ENCODE data around the gene DCAF15. TPM values are rescaled to one million over a fixed set of nuclear protein-coding genes. Genes with fewer than 3 reads are reported as not detected.
A peak's percentile ranks its signal among the peaks of the same experiment; 100 is the strongest.

The DCAF15 gene
- polyA plus RNA-seq, 3 donors = 2.8 to 116 (median 3.4) TPM

GRCh38 chr19:13913352-13913751 lies 39.0 kb upstream of the DCAF15 start:
- Histone ChIP-seq H3K9ac (ENCODE audit: insufficient read depth, low read length, poor library complexity, severe bottlenecking) (no peak overlapping the region), H3K4me2 (replicated peaks; ENCODE audit: extremely low read depth, low read length, poor library complexity, severe bottlenecking) (no peak overlapping the region), H3K4me1 (ENCODE audit: control insufficient read depth in 1 of 2, insufficient read depth in 2 of 2, low read length in 2 of 2) (peaks cover 8 to 11% of the 10 kb centered on the region in 2 donors), H4K20me1 (ENCODE audit: insufficient read depth, low read length) (no peaks in the 10 kb centered on the region), H3K36me3 (replicated peaks in 1 of 2; ENCODE audit: control insufficient read depth in 1 of 2, insufficient read depth in 2 of 2, low read length in 2 of 2) (peaks cover 47 to 66% of the 10 kb centered on the region in 2 donors), H3K27me3 (ENCODE audit: control insufficient read depth in 2 of 2, insufficient read depth in 2 of 2, low read length in 2 of 2) (no peaks in the 10 kb centered on the region), H3K27ac (ENCODE audit: low read depth in 1 of 2, low read length in 2 of 2) (no peak overlapping the region), H2AFZ (ENCODE audit: insufficient read depth, low read depth, low read length, poor library complexity, severe bottlenecking) (no peak overlapping the region), H3K9me3 (replicated peaks in 1 of 2; ENCODE audit: control insufficient read depth in 1 of 2, insufficient read depth in 1 of 2, low read length in 2 of 2) (no peaks in the 10 kb centered on the region), H3K4me3 (replicated peaks in 1 of 3; ENCODE audit: low read depth in 2 of 3, low read length in 3 of 3) (no peak overlapping the region), H3K79me2 (ENCODE audit: insufficient read depth, low read length) (no peaks in the 10 kb centered on the region)
- Mint-ChIP-seq H3K9me3 (no peaks in the 10 kb centered on the region), H3K4me1 (peaks cover 11% of the 10 kb centered on the region), H3K27ac (no peak overlapping the region), H3K27me3 (ENCODE audit: low read depth in 3 of 3) (peaks cover 0 to 2% (median 0%) of the 10 kb centered on the region in 3 donors), H3K36me3 (peaks cover 46 to 84% of the 10 kb centered on the region in 2 donors), H3K4me3 (no peak overlapping the region)
- WGBS (ENCODE audit: insufficient coverage) = 98% methylated on average over 15 of the region's 17 CpGs
- intact Hi-C loops (cut with micrococcal nuclease) = no loop called here
- no peak for TF ChIP-seq CTCF (IDR thresholded peaks at IDR 0.05)
- DNase-seq = no peak

GRCh38 chr19:13914777-13915176 lies 37.5 kb upstream of the DCAF15 start:
- no peaks in the 10 kb centered on the region for H3K27me3 ChIP-seq (ENCODE audit: control insufficient read depth in 2 of 2, insufficient read depth in 2 of 2, low read length in 2 of 2)
- DNase-seq = no peak
- peaks cover 8 to 11% of the 10 kb centered on the region in 2 donors for H3K4me1 ChIP-seq (ENCODE audit: control insufficient read depth in 1 of 2, insufficient read depth in 2 of 2, low read length in 2 of 2)
- 90% methylated on average over 2 of the region's 3 CpGs for WGBS (ENCODE audit: insufficient coverage)
- H3K36me3 Mint-ChIP-seq = peaks cover 50 to 86% of the 10 kb centered on the region in 2 donors
- no peak overlapping the region for H3K27ac ChIP-seq (ENCODE audit: low read depth in 1 of 2, low read length in 2 of 2)
- intact Hi-C loops (cut with micrococcal nuclease) = no loop called here
- no peak overlapping the region for H2AFZ ChIP-seq (ENCODE audit: insufficient read depth, low read depth, low read length, poor library complexity, severe bottlenecking)
- TF ChIP-seq CTCF (IDR thresholded peaks at IDR 0.05) = no peak
- no peaks in the 10 kb centered on the region for H3K9me3 ChIP-seq (replicated peaks in 1 of 2; ENCODE audit: control insufficient read depth in 1 of 2, insufficient read depth in 1 of 2, low read length in 2 of 2)
- no peaks in the 10 kb centered on the region for H3K79me2 ChIP-seq (ENCODE audit: insufficient read depth, low read length)
- no peak overlapping the region for H3K9ac ChIP-seq (ENCODE audit: insufficient read depth, low read length, poor library complexity, severe bottlenecking)
- H4K20me1 ChIP-seq (ENCODE audit: insufficient read depth, low read length) = no peaks in the 10 kb centered on the region
- peaks cover 0 to under 1% (median 0%) of the 10 kb centered on the region in 7 donors for H3K9me3 Mint-ChIP-seq
- H3K4me1 Mint-ChIP-seq = peaks cover 11% of the 10 kb centered on the region
- H3K27me3 Mint-ChIP-seq (ENCODE audit: low read depth in 3 of 3) = peaks cover 0 to 2% (median 0%) of the 10 kb centered on the region in 3 donors
- peaks cover 56 to 75% of the 10 kb centered on the region in 2 donors for H3K36me3 ChIP-seq (replicated peaks in 1 of 2; ENCODE audit: control insufficient read depth in 1 of 2, insufficient read depth in 2 of 2, low read length in 2 of 2)
- no peak overlapping the region for H3K4me3 Mint-ChIP-seq
- H3K4me2 ChIP-seq (replicated peaks; ENCODE audit: extremely low read depth, low read length, poor library complexity, severe bottlenecking) = no peak overlapping the region
- peak overlapping the region in 1 of 7 donors; percentile 25 for H3K27ac Mint-ChIP-seq
- no peak overlapping the region for H3K4me3 ChIP-seq (replicated peaks in 1 of 3; ENCODE audit: low read depth in 2 of 3, low read length in 3 of 3)
